Measurements from ENCODE around the gene WWC2.

Gene WWC2

GRCh38 chr4:183342541-183343533, 243.8 kb downstream of the WWC2 start:
- DNase-seq: no peak

DNA sequence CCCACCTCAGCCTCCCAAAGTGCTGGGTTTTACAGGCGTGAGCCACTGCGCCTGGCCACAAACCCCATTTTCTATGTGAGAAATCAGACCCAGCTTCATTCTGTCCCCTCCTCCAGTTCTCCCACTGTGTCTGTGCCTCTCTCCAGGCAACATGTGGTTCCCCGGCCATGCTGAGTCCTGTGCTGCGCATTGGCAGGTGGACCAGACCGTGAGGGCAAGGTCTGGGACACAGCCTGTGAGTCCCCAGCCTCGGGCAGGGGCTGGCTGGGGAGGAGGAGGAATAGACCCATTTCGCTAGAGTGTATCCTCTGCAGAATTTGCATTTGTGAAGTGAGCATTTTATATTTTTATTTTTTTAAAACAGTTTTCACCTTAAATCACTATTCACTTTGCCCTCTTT, 244.7 kb downstream of the WWC2 start:
- DNase-seq: no peak

DNA sequence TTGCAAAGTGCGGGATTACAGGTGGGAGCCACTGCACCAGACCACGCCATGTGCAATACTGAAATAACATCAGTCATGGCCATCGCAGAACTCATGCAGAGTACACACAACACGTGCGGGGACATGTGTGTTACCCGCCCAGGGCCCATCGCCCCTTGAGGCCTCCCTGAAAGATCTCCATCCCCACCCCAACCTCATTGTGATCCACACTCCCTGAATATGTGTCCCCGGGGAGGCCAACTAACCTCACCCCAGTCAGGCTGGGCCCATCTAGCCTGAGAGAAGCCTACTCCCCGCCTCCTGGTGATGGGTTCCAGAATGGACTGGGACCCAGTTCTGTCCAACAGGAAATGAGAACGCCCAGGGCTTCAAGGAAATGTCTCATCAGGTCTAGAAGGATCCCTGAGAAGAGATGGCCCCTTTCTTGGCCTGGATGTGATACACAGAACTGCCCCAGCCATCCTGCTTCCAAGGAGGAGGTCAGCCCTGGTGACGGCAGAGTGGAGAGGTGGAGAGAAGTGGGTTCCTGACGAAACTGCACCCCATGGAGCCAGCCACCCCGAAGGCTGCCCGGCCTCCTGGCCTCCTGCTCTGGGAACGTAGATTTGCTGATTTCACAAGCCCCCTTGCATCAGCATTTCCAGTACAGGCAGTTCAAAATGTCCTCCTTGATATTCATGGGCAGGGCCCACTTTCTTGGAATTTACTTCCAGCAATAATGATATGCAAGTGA, 245.6 kb downstream of the WWC2 start:
- DNase-seq: no peak

- no peak for DNase-seq
Observed at GRCh38 chr4:183345261-183345660, 246.2 kb downstream of the WWC2 start.

- no peak for DNase-seq
Observed at GRCh38 chr4:183347146-183347545, 248.1 kb downstream of the WWC2 start.

- no peak for DNase-seq
Observed at GRCh38 chr4:183347566-183347965, 248.5 kb downstream of the WWC2 start.

DNA sequence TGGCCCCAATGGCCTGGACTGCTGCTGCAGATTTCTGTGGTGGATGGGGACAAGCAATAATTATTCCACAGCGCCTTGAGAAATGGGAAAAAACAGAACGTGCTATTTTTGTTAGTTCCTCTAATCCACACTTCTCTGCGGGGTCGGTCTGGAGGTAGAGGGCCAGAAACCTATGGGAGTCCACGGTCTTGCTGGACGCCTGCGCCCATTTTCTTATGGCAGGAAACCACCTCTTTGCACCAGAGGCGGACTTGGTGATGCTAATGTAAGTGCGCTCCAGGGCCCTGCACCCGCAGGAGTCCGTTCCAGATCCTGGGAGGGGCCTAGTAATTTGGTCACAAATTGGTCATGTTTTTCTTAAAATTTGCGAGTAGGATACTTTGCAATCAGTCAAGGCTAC, 249.1 kb downstream of the WWC2 start:
- DNase-seq: no peak

DNA sequence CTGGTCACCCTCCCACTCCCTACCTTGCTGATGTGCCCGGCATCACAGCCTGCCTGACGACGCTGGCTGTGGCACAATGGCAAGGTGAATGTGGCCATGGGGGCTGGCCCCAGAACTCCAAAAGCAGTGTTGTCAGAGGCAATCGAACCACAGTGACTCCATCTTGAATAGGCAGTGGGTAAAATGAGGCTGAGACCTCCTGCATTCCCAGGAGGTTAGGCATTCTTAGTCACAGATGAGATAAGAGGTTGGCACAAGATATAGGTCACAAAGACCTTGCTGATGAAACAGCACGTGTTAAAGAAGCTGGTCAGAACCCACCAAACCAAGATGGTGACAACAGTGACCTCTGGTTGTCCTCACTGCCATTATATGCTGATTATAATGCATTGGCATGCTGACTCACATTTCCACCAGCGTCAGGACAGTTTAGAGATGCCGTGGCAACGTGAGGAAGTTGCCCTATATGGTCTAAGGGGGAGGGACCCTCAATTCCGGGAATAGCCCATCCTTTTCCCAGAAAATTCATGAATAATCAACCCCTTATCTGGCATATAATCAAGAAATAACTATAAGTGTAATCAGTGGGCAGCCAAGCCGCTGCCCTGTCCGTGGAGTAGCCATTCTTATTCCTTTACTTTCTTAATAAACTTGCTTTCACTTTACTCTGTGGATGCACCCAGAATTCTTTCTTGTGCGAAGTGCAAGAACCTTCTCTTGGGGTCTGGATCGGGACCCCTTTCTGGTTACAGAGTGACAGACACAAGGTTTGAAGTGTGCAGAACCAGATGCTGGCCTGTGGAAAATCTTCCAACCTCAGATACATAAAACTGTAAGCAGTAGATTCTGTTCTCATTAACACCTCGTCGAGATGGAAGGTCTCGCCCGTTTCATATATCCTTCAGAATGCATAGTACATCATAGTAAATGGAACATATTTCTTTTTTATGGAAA, 249.9 kb downstream of the WWC2 start:
- DNase-seq: no peak

DNA sequence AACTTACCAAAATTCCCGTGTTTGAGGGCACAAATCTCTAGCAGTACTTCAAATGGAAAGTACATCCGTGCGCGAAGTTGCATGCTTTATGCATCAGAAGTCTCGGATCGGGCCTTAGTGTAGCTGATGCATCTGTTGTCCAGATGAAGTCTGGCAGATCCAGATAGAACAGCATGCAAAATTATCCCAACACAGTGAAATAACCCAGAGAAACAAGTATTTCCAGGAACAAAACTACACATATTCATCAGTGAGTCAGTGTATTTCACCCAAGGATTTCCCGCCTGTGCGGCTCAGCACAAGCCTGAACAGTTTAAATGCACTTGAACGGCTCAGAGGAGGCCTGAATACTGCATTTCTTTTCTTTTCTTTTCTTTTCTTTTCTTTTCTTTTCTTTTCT, 250.6 kb downstream of the WWC2 start:
- DNase-seq: no peak

DNA sequence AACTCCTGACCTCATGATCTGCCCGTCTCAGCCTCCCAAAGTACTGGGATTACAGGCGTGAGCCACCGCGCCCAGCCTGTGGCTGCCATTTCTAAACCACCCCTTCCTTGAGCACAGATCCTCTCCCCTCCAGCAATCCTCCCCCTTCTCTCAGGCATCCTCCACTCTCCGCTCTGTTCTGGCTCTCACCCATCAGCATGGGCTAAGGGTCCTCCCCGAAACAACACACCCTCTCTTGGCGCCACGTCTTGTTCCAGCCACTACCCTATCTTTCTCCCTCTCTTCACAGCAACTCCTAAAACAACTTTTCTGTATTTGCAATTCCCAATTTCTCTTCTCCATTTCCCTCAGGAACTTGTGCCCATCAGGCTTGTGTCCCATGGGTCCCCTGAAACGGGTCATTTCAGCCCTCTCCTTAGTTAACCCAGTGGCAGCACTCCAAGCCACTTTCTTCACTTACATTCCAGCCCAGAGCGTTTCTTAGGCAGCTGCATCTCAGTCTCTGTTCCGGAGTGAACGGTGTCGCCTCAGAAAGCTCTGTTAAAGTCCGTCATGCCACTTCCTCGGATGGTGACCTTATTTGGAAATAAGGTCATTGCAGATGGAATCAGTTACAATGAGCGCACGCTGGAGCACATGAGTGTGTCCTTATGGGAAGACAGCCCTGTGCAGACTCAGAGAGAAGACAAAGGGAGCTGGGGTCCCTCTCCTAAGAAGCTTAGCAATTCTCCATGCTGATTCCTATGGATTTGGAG, 251.4 kb downstream of the WWC2 start:
- DNase-seq: no peak

- DNase-seq: no peak
Observed at GRCh38 chr4:183352546-183352945, 253.5 kb downstream of the WWC2 start.

GRCh38 chr4:183353557-183353956, 254.5 kb downstream of the WWC2 start:
- no peak for DNase-seq

DNA sequence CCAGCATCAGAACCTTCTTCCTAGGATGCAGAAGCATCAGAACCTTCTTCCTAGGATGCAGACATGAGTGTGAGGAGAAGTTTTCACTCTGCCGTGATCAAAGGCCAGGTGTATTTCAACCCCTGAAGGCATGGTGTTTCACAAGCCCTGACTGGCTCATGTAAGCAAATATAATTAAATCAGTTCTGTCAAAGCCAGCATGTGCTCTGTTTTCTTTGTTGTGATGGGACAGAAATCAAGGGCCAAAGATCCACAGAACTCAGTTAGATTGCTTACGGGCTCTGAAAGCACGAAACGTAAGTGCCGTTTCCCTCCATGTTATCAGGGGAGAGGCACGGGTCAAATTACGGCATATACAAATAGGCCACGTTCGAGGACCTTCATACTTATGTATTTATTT, 255.2 kb downstream of the WWC2 start:
- no peak for DNase-seq

- no peak for DNase-seq
Observed at GRCh38 chr4:183355405-183355804, 256.3 kb downstream of the WWC2 start.

GRCh38 chr4:183356173-183356830, 257.2 kb downstream of the WWC2 start:
- no peak for DNase-seq

DNA sequence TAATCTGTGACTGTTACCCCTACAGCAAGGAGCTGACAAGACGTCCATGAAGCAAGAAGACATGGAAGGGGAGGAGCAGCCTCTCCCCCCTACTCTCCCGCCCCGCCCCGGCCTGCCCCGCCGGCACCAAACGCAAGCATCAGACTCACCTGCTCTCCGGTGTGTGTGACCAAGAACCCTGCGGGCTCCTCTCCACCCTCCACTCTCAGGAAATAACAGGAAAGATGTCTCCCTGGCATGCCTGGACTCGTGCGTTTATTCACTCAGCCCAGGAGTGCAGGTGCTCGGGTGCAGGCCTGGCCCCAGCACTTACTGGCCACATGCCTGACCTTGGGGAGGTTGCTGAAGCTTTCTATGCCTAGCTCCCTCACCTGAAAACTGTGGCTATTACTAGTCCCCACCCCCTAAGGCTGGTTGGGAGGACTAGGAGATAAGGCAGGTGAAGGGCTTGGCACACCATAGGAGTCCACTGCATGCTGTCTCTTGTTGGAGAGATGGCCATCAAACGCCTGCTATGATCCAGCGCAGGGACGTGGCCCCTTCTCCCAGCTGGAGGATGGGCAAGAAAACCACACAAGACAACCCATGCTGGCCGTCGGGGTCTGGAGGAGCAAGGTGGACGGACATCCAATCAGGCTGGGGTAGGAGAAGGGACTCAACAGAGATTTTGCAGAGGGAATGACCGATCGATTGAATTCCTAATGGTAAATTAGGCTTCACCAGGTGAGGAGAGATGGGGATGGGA, 258.0 kb downstream of the WWC2 start:
- no peak for DNase-seq

- DNase-seq: no peak
Observed at GRCh38 chr4:183358215-183358755, 259.2 kb downstream of the WWC2 start.

GRCh38 chr4:183360161-183360919, 261.3 kb downstream of the WWC2 start:
- no peak for DNase-seq

- DNase-seq: no peak
Observed at GRCh38 chr4:183362036-183362435, 263.0 kb downstream of the WWC2 start.

All from bone marrow (tissue), 2 donors.